Aorta (tissue), 5 donors: Measurements from ENCODE around the gene SLX4IP. TPM values are rescaled to one million over a fixed set of nuclear protein-coding genes. Genes with fewer than 3 reads are reported as not detected.

Experiments used
- ATAC-seq: fragments of 200-7000 bp; cut with Tn5 transposase; one replicate; pipeline ENCODE4 v1.9.1; 2022; ENCODE audit warnings: moderate library complexity; ENCODE audit not compliant: low FRiP score
- DNase-seq, 2 donors: peaks; one replicate each; pipeline ENCODE4 v3.0.0-alpha.2; 2020
- H3K27ac ChIP-seq, 2 donors: one replicate each; pipeline ENCODE4 v1.5.1; 2013; ENCODE audit warnings: low read length in 2 of 2, mild to moderate bottlenecking in 2 of 2, moderate library complexity in 2 of 2, control low read depth in 1 of 2, inconsistent platforms in 1 of 2, low read depth in 1 of 2
- H3K27me3 ChIP-seq, 2 donors: one replicate each; pipeline ENCODE4 v1.6.1; 2013; ENCODE audit warnings: control low read depth in 1 of 2, low read length in 1 of 2, mild to moderate bottlenecking in 1 of 2, moderate library complexity in 1 of 2; ENCODE audit not compliant: insufficient read depth in 2 of 2, control insufficient read depth in 1 of 2
- H3K36me3 ChIP-seq, 2 donors: one replicate each; pipeline ENCODE4 v1.6.1; 2013; ENCODE audit warnings: control low read depth in 1 of 2, low read length in 1 of 2, mild to moderate bottlenecking in 1 of 2; ENCODE audit not compliant: insufficient read depth in 2 of 2, control insufficient read depth in 1 of 2
- H3K4me1 ChIP-seq, 2 donors: one replicate each; pipeline ENCODE4 v1.6.1; 2013; ENCODE audit warnings: low read length in 2 of 2, control low read depth in 1 of 2, mild to moderate bottlenecking in 1 of 2, moderate library complexity in 1 of 2; ENCODE audit not compliant: insufficient read depth in 2 of 2, control insufficient read depth in 1 of 2
- H3K4me3 ChIP-seq, 2 donors: one replicate each; pipeline ENCODE4 v1.5.1; 2013; ENCODE audit warnings: low read length in 2 of 2, control low read depth in 1 of 2, mild to moderate bottlenecking in 1 of 2
- H3K9me3 ChIP-seq: one replicate; pipeline ENCODE4 v1.6.1; 2013; ENCODE audit warnings: mild to moderate bottlenecking, low read length; ENCODE audit not compliant: control insufficient read depth
- WGBS, 2 donors: extraction: QIAGEN DNeasy Blood & Tissue Kit; methylation state at CpG; one replicate each; pipeline ENCODE4 v1.1.7; 2013; 5-methylcytosine and 5-hydroxymethylcytosine counted together
- intact Hi-C, 2 donors: fragments of 100-400 bp; cut with DNase I; formaldehyde crosslinking; loops; one replicate each; pipeline versions ENCODE4 v1.14.2 to v1.15.0; 2022
- polyA plus RNA-seq, 2 donors: library from polyadenylated mRNA; stranded (reverse); fragments of 200-250 nt; gene quantifications; one replicate each; pipeline ENCODE4 v1.2.3, GENCODE V29; 2013
- total RNA-seq, 2 donors: library from RNA; stranded (reverse); fragmentation: NEBNext Ultra II Directional; extraction: Animal tissue kit (Norgen Biotek cat#: 25700); gene quantifications; one replicate each; pipeline ENCODE4 v1.2.1, GENCODE V29; 2021
- donor health status: healthy with polysubstance abuse.
- donor health status: Bipolar disorder and iron deficiency.
- donor health status: DM: no; HTN: no; CAD: no.
- donor health status: DM: no; HTN: no; CAD: no.
- donor health status: DM: yes; HTN: yes; CAD: no.

SLX4IP gene
- total and polyA plus RNA-seq, 4 donors, result 1.4 to 5.6 (median 3.3) TPM

GRCh38 chr20:10646886-10647420, 211.8 kb downstream of the SLX4IP start:
- H3K27ac ChIP-seq, result peak overlapping the region; percentile 52 to 92
- WGBS, 2 donors, result 58 to 62% methylated on average over 9 of the region's 9 CpGs
- no peak for ATAC-seq
- intact Hi-C loops, result no loop called here
- no peaks in the 10 kb centered on the region for H3K27me3 ChIP-seq
- no peak overlapping the region for H3K4me3 ChIP-seq
- DNase-seq, result no peak
- peaks cover under 1 to 5% of the 10 kb centered on the region in 2 donors for H3K4me1 ChIP-seq
- peaks cover 13 to 42% of the 10 kb centered on the region in 2 donors for H3K36me3 ChIP-seq
- H3K9me3 ChIP-seq, result no peaks in the 10 kb centered on the region

DNA sequence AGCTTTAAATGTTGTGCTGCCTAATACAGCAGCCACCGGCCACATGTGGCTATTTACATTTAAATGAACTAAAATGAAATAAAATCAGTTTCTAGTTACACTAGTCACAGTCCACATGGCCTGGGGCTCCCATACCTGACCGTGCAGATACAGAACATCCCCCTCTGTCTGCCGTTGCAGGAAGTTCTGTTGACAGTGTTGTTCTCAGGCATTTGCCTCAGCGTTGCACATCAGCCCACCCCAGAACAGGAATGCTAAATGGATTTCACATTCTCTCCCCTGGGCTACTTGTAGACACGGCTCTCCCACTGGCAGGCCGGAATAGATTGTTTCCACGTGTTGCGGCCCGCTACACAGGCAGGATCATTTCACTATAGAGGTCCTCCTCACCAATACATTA, 212.4 kb downstream of the SLX4IP start:
- 26 to 32% methylated on average over 9 of the region's 9 CpGs for WGBS, 2 donors
- Histone ChIP-seq H3K4me3 (no peak overlapping the region), H3K27ac (peak overlapping the region; percentile 52 to 92), H3K9me3 (no peaks in the 10 kb centered on the region), H3K36me3 (peaks cover 13 to 37% of the 10 kb centered on the region in 2 donors), H3K27me3 (no peaks in the 10 kb centered on the region), H3K4me1 (peaks cover 2 to 5% of the 10 kb centered on the region in 2 donors)
- no peak for ATAC-seq
- no peak for DNase-seq
- intact Hi-C loops, result no loop called here

DNA sequence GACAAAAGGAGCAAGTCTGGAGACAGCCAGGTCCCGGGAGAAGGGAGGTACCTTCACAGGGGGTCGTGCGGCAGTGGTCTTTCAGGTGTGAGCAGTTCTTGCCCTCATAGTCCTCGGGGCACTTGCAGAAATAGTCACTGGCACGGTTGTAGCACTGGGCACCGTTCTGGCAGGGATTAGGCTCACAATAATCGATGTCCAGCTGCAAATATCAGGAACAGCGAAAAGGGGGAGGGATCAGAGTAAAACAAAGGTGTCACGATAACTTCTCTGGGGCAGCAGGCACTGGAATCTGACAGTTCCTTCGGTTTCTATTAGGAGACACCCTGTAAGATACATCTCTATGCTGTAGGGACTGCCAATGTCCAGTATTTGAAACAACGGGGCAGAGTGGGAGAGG, 212.8 kb downstream of the SLX4IP start:
- 31 to 37% methylated on average over 11 of the region's 11 CpGs for WGBS, 2 donors
- no peak for ATAC-seq
- Histone ChIP-seq H3K27me3 (no peaks in the 10 kb centered on the region), H3K9me3 (no peaks in the 10 kb centered on the region), H3K4me3 (no peak overlapping the region), H3K27ac (peak overlapping the region; percentile 39 to 92), H3K4me1 (peaks cover 2 to 5% of the 10 kb centered on the region in 2 donors), H3K36me3 (peaks cover 10 to 37% of the 10 kb centered on the region in 2 donors)
- DNase-seq, result no peak
- intact Hi-C loops, result no loop called here

- Histone ChIP-seq H3K27me3 (no peaks in the 10 kb centered on the region), H3K27ac (peak overlapping the region; percentile 77 to 92), H3K36me3 (peaks cover 10 to 34% of the 10 kb centered on the region in 2 donors), H3K4me1 (peaks cover 2 to 5% of the 10 kb centered on the region in 2 donors), H3K9me3 (no peaks in the 10 kb centered on the region), H3K4me3 (no peak overlapping the region)
- intact Hi-C loops, result no loop called here
- WGBS, 2 donors, result 33 to 42% methylated on average over 8 of the region's 8 CpGs
- ATAC-seq, result no peak
- DNase-seq, result no peak
Observed at GRCh38 chr20:10648651-10649050, 213.5 kb downstream of the SLX4IP start.

DNA sequence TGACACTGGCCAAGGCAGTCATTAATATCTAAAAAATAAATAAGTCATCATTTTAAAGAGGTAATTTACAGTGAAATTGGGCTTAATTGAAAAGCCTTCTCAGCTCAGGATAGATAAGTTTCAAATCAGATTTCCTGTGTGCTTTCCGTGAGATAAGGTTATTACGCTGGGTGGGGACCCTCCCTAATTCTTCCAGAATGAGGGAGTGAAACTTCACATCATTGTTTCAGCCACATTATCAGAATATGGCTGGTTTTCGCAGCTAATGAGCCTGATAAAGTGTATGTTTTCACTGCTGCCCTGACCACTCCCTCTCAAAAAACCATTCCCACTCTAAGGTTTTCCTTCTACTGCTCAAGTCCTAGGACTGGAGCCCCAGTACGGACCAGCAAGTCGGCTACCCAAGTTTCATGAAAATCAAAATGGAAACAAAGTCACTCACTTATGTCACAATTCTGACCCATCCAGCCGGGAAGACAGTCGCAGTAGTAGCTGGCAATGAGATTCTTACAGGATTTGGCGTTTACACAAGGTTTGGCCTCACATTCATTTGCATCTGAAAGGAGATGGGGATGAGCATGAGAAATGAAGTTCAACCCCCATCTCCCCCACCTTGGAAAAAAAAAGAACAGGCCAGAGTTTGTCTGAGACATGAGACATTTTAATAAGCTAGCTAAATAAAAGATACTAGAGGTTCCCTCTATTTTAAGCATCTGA, 214.1 kb downstream of the SLX4IP start:
- H3K4me3 ChIP-seq, result no peak overlapping the region
- H3K4me1 ChIP-seq, result peaks cover 2 to 5% of the 10 kb centered on the region in 2 donors
- H3K36me3 ChIP-seq, result peaks cover 10 to 31% of the 10 kb centered on the region in 2 donors
- H3K27me3 ChIP-seq, result no peaks in the 10 kb centered on the region
- intact Hi-C loops, result no loop called here
- no peak for ATAC-seq
- 27 to 38% methylated on average over 8 of the region's 8 CpGs for WGBS, 2 donors
- DNase-seq, result no peak
- H3K9me3 ChIP-seq, result no peaks in the 10 kb centered on the region
- peak overlapping the region; percentile 77 to 84 for H3K27ac ChIP-seq

- Histone ChIP-seq H3K4me1 (peaks cover 3 to 5% of the 10 kb centered on the region in 2 donors), H3K27ac (peak overlapping the region; percentile 77 to 92), H3K9me3 (no peaks in the 10 kb centered on the region), H3K36me3 (peaks cover 10 to 29% of the 10 kb centered on the region in 2 donors), H3K4me3 (no peak overlapping the region), H3K27me3 (no peaks in the 10 kb centered on the region)
- WGBS, 2 donors, result 3 to 8% methylated on average over 3 of the region's 3 CpGs
- ATAC-seq (no peak), DNase-seq (no peak)
- intact Hi-C loops, result loop anchor here in 1 of 2 donors (5.0 to 10.0 kb wide), 2 partner anchors 55 to 182 kb away; no protein-coding TSS in a partner anchor
Observed at GRCh38 chr20:10649797-10650160, 214.7 kb downstream of the SLX4IP start.

DNA sequence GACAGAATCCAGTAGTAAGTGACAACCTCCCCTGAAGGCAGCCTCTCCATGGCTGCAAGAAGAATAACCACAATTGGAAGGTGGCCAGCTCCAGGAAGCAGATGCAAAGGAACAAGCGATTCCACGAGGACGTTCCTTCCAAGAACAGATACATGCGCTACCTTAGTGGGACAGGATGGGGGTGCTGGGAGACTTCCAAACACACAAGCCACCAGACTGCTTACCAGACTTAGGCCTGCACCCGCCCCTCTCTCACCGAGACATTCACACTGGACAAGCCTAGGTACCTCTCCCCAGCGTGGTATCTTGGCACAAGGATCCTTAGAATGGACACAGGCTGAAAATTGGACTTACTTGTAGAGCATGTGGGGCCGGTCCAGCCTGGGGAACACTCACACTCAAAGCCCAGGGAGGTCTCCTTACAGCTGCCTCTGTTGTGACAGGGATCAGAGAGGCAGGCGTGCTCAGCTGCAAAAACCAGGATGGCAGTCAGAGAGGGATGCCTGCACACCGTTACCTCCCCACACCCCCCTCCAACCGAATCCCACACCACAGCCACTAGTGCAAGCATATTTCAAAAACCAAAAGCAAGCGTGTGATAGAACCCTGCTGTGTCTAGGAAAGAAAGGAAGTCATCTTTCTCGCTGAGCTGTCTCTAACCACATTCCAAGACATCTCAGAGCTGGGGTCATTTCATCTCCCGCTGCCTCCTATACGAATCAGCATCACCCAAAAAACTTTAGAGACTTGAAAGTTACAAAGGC, 216.3 kb downstream of the SLX4IP start:
- intact Hi-C loops, result loop anchor here in 1 of 2 donors (5.0 to 10.0 kb wide), 2 partner anchors 57 to 184 kb away; no protein-coding TSS in a partner anchor
- no peaks in the 10 kb centered on the region for H3K27me3 ChIP-seq
- DNase-seq, result no peak
- peak overlapping the region; percentile 35 to 83 for H3K27ac ChIP-seq
- peaks cover 3 to 5% of the 10 kb centered on the region in 2 donors for H3K4me1 ChIP-seq
- H3K9me3 ChIP-seq, result no peaks in the 10 kb centered on the region
- 19 to 21% methylated on average over 15 of the region's 15 CpGs for WGBS, 2 donors
- H3K4me3 ChIP-seq, result no peak overlapping the region
- peaks cover 3 to 28% of the 10 kb centered on the region in 2 donors for H3K36me3 ChIP-seq
- ATAC-seq, result no peak

GRCh38 chr20:10652185-10652584, 217.1 kb downstream of the SLX4IP start:
- Histone ChIP-seq H3K27me3 (no peaks in the 10 kb centered on the region), H3K9me3 (no peaks in the 10 kb centered on the region), H3K36me3 (peaks cover 3 to 24% of the 10 kb centered on the region in 2 donors), H3K4me3 (no peak overlapping the region), H3K4me1 (peaks cover 3 to 5% of the 10 kb centered on the region in 2 donors), H3K27ac (peak overlapping the region; percentile 86 to 95)
- intact Hi-C loops, result loop anchor here in 1 of 2 donors (5.0 to 10.0 kb wide), 2 partner anchors 57 to 185 kb away; no protein-coding TSS in a partner anchor
- DNase-seq (no peak), ATAC-seq (no peak)
- WGBS, 2 donors, result 35 to 36% methylated on average over 9 of the region's 9 CpGs
